GM19043 (cell line): ENCODE data around the gene MEAK7.

Source experiments
- ATAC-seq: cut with Tn5 transposase; IDR thresholded peaks from one replicate; pipeline ENCODE4 v1.9.1; 2021; ENCODE audit warnings: low read depth; ENCODE audit not compliant: unreplicated experiment

Gene MEAK7

DNA sequence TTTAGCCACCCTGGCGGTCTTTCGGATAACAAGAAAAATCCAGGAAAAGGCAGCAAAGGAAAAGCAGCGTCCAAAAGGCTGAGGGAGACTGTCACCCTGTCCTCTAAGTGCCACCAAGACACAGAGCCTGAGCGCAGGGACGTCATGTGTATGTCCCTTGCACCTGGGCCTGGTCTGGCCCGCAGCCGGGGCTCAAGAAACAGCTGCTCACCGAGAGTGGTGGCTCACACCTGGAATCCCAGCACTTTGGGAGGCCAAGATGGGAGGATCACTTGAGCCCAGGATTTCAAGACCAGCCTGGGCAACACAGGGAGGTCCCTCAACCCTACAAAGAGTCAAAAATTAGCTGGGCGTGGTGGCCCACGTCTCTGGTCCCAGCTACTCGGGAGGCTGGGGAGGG, 9.2 kb upstream of the MEAK7 start:
- ATAC-seq: no peak

DNA sequence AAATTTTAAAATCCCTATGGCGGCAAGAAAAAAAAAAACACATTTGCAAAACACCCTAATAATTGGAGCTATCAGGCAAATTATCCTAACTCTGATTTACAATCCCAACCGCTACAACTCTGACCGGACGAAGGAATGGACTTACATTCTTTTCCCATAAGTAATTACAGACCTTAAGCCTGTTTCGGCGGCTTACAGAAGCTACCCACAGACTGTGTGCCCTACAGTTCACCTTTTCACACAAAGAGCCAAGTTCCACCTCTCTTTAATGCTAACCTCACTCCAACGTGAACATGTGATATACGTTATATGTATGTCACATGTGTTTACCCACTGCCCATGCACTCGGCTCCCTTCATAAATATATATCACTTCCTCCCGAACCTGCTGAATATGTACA, 8.7 kb upstream of the MEAK7 start:
- no peak for ATAC-seq

DNA sequence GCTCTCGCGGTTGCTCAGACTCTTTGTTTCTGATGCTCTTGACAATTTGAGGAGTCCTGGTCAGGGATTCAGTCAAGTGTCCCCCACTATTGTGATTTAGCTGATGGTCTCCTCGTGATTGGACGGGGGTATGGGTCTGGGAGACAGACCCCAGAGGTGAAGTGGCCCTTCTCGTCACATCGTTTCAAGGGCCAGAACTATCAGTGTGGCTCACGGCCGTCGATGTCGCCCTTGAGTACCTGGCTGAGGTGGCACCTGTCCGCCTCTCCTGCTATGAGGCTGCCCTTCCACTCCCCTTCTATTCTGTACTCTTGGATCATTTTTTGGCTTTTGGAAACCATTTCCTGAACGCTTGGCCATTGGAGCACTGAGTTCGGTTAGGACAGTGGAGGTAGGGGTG, 7.4 kb upstream of the MEAK7 start:
- ATAC-seq: no peak

DNA sequence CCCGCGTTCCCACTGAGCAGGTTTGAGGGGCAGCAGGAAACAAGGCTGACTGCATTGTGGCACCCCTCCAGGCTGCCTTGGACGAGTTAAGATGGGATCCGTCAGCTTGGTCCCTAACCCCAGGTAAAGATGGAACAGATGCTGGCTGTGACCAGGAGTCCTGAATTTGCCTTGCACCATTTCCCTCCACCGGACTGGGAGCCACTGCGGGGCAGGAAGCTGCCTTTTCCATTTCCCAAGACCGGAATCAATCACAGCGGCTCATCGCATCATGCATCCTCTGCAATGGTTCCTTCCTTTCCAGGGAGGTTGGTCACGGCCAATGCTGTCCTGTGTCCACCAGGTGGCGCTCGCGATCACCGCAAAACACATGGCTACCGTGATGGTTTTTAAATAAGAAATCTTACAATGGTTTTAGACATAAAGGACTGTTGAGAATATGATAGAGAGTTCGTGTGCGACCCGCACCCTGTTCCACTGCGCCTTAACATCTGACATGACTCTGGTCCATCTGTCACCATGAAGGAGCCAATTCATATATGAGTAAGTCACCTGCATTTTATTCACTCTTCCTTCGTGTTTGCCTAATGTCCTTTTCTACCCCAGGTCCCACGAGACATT, 6.8 kb upstream of the MEAK7 start:
- ATAC-seq: no peak

DNA sequence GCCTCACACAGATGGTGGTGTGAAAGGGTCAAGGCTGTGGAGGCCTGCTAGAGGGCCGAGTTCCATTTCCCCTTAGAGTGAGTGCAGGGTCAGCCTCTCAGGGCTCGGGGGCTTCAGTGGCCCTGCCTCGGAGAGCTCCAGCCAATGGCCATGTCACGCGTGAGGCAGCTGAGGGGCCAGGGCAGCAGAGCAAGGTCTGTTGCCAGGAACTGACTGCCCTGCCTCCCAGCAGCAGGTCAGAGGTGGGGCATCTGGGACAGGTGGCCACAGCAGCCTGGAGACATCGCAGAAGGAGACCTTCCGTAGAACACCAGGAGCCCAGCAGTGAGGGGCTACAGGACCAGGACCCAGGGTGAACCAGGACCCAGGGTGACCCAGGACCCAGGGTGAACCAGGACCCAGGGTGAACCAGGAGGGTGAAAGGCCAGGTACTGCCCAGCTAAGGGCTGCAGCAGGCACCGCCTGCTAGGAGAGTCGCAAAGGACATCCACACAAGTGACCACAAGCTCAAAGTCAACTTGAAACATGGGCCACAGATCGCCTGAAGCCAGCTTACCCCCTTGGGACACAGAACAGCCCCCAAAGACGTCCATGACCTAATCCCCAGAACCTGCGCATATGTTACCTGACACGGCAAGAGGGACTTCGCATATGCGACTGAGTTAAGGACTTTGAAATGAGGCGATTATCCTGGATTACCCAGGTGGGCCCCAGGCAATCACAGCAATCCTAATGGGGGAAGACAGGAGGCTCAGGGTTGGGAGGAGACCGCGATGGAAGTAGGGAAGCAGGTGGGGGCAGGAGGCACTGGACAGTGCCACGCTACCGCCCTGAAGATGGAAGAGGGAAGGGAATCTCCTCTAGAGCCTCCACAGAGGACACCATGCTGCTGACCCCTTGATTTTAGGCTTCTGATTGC, 4.8 kb upstream of the MEAK7 start:
- no peak for ATAC-seq

DNA sequence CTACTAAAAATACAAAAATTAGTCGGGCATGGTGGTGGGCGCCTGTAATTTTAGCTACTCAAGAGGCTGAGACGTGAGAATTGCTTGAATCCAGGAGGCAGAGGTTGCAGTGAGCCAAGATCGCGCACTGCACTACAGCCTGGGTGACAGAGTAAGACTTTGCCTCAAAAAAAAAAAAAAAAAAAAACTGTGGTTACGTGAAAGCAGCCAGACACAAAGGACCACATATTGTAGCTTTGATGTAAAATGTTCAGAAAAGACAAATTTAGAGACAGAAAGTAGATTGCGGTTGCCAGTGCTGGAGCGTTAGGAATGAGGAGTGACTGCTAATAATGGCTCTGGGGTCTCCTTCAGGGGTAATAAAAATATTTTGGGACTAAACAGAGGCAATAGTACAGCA, 4.0 kb upstream of the MEAK7 start:
- ATAC-seq: no peak

DNA sequence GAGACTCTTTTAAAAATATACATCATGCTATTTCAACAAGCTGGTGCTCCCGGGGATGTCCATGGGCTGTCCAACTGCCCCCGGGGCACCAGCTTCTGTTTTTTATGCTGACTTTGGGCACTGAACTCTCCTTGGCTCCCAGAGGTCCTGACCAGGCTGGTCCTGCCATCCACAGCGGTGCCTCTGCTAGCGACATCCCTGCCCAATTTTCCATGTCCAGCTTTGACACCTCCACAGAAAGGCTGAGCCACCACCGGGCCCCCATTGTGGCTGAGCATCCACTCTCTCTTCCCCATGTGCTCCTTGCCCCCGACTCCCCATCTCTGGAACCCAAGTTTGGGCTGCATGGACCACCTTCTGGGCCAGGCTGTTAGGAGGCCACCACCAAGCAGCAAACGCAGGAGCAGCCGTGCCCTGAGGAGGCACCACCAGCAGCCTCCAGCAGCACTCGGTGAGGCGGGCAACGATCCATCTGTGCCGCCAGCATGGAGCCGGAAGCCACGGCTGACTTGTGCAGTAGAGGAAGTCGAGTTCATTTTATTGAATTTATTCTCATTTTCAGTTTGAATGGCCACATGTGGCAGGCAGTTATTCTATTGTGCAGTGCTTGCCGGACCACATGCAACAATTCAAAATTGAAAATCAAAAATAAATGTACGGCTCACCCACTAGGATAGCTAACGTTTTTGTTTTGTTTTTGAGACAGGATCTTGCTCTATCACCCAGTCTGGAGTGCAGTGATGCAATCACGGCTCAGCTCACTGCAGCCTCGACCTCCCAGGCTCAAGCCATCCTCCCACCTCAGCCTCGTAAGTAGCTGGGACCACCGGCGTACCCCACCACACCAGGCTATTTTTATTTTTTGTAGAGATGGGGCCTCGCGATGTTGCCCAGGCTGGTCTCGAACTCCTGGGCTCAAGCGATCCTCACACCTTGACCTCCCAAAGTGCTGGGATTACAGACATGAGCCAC, 2.8 kb upstream of the MEAK7 start:
- ATAC-seq: no peak

DNA sequence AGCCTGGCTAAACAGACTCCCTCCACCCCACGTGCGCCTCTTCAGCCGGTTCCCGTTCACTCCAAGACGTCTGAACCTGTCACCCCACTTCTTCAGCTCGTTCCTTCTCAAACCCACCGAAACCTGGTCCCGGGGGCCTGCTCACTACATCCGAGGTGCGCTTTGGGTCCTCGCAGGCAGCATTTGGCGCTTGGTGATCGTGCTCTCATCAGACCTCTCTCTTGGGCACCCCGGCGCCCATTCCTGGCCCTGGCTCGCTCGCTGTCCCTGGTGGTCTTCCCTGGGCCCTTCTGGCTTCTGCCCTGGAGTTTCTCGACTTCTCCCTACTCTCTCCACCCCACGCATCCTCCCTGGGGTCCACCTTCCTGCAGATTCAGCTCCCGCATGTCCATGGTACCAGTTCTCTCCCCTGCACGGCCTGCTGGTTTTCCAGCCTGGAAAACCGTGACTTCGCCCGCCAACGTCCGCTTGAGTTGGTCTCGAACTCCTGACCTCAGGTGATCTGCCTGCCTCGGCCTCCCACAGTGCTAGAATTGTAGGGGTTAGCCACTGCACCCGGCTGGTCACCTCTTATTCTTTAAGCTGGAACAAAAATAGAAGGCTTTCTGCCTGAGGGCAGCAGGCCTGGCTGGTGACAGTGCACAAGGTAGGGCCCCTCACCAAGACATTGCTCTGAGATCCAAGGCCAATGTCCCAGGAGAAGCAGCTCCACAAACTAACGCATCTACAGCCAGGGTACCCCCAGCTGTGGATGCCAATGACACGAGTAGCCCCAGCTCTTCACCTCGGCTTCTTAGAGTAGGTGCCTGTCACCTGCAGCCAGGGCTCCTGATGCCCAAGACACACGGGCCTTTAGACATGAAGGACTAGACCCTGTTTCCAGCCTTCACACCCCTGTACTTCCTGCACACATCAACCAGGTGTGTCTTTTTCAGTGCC, 1.1 kb upstream of the MEAK7 start:
- no peak for ATAC-seq

DNA sequence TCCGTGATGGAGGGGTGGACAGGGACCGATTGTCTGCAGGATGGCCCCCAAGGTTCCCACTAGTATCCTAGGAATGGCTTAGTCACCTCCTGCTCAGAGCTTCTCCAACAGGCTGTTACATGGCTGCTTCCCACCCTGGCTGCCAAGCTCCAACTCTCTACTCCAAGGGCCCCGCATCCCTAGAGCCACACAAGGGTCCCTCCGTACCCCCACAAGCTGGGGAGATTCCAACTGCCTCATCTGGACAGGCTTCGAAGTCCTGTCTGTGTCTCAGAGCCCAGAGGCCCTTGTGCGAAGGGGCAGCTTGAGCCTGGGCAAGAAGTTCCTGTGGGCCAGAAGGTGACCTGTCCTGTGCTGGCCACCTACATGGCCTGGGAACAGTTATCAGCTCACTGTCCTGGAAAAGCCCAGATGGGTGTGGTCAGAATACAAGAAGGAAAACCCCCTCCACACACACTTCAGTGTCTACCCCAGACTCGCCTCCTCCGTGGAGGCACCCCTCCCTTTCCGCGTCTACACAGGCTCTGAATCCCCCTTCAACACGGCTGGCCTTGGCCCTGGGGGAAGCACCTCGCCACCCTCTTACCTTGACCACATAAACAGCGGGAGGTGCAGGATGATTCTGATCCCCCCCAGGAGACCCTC, 586 bp downstream of the MEAK7 start:
- no peak for ATAC-seq

DNA sequence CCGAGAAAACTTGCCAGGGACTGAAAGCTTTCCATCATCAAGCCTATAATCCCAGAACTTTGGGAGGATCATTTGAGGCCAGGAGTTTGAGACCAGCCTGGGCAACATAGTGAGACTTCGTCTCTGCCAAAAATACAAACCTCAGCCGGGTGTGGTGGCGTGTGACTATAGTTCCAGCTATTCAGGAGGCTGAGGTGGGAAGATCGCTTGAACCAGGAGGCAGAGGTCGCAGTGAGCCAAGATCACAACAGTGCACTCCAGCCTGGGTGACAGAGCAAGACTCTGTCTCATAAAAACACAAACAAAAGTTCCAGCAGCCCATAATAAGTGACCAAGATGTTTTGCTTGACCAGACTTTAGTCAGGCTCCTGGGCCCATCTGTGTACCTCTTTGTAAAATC, 1.9 kb downstream of the MEAK7 start:
- ATAC-seq: no peak

DNA sequence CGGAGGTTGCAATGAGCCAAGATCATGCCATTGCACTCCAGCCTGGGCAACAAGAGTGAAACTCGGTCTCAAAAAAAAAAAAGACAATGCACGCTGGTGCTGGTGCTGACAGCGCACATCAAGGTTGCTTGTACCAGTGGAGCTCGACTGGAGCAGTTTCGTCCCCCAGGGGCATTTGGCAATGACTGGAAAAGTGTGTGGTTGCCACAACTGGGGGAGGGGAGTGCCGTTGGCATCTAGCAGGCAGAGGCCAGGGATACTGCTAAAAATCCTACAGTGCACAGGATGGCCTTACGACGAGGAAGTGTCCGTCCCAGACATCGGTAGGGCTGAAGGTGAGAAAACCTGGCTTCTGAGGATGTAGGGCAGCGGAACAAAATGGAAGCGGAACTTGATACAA, 2.4 kb downstream of the MEAK7 start:
- ATAC-seq: no peak

DNA sequence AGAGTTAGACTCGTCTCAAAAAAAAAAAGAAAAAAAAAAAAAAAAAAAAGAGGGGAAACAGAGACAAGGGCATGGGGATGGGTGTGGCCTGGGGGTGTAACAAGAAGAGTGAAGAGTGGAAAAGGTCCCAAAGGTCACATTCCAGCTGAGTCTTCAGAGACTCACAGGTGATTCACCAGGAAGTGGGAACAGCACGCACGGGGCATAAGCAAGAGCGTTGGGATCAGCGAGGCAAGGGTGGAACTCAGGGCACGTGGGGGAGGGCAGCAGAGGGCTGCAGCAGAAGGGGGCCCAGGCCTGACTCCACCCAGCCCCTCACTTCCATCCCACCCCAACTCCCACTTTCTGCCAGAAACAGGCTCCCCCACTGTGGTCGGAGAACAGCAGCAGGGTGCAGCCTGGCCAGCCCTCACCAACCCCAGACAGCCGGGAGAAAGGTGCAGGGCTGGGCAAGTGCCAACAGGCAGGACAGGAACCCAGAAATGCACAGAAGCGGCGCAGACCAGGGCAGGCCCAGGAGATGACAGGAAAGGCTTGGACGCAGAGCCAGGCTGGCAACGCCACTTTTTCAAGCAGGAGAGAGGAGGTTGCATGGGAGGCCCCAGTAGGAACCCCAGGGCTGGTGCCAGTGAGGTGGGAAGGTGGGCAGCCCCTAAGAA, 3.3 kb downstream of the MEAK7 start:
- no peak for ATAC-seq

DNA sequence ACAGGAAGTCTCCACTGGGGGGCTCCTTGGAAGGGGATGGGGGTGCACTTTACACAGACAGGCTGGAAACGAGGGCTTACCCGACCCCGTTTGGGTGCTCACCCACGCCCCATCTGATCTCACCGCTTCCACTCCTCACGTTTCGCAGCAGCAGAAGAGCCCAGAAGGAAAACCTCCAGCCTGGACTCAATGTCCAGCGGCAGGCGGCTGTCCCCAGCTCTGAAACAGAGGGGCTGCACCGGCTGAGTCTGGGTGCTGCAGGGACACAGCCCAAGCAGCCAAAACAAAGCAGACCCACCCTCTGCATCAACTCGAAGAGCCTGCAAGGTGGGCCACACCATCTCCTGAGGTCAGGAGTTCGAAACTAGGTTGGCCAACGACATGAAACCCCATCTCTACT, 3.9 kb downstream of the MEAK7 start:
- ATAC-seq: no peak

DNA sequence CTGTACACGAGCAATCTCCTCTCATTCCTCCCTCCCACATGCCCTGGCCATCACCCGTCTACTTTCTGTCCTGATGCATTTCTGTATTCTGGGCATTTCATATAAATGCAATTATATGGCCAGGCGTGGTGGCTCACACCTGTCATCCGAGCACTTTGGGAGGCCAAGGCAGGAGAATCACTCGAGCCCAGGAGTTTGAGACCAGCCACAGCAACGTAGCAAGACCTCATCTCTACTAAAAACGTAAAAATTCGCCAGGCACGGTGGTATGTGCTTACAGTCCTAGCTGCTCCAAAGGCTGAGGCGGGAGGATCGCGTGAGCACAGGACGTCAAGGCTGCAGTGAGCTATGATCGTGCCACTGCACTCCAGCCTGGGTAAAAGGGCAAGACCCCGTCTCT, 4.8 kb downstream of the MEAK7 start:
- no peak for ATAC-seq

DNA sequence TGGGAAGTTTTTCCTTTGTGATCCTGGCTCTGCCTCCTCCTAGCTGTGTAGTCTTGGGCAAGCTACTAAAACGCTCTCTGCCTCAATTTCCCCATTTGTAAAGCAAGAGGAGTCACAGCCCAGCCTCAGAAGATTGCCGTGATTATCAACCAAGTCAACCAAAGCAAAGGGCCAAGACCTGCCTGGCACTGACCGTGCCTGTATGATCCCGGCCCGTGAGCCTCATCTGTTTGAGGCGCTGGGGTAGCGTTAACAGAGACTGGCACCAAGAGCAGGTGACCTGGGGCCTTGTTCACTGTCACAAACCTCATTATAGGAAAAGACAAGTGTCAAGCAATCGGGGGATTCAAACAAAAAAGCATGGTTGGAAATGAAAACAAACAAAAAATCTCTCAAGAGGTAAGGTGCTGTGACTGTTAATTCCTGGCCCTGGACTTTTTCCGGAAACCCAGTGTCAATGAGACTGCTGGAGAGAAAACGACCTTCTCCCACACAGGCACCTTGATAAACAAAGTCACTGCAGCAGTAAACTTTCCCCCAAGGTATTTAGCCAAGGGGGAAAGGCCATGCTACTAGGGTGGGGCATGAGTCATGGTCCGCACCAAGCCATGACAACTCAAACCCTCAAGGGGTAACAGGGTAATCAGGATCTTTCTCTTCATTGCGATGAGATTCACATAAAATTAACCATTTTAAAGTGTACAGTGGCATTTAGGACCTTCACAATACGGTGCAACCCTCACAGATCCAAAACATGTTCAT, 5.4 kb downstream of the MEAK7 start:
- no peak for ATAC-seq

DNA sequence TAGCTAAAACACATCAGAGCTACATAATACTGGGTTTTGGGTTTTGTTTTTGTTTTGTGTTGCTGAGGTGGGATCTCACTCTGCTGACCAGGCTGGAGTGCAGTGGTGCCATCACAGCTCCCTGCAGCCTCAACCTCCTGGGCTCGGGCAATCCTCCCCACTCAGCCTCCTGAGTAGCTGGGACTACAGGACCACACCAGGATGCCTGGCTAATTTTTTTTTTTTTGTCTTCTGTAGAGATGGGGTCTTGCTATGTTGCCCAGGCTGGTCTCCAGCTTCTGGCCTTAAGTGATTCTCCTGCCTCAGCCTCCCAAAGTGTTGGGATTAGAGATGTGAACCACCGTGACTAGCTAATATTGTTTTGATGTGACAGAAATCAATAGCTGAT, 6.2 kb downstream of the MEAK7 start:
- ATAC-seq: no peak

DNA sequence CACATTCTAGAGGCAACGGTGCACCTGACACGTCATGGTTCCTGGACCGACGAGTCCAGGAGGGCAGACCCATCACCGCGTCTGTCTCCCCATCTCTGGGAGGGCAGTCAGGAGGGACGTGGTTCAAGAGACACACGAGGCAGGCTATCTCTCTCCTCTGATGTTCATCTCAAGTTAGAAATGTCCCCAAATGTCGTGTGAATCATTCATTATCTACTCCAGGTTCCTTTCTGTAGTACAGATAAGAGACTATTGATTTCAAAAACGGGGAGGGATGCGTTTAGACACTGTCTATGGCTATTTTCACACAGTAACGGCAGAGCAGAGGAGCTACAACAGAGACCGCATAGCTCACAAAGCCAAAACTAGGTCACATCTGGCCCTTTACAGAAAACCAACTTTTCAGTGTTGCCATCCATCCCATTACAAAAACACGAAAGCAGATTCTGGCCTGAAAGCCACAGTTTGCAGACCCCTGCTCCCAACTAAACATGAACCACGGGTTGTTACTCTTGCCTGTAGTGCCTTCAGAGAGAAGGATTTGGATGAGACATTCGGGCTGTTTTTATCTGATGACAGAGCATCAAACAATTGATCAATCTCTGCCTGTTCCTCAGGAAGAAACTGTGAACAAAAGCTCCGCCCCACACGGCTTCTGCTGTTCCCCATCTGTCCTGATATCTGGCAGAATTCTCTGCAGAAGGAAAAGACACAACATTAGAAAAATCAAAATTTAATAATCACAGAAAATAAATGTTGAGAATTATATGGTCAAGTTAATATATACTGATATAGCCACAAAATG, 6.8 kb downstream of the MEAK7 start:
- no peak for ATAC-seq

DNA sequence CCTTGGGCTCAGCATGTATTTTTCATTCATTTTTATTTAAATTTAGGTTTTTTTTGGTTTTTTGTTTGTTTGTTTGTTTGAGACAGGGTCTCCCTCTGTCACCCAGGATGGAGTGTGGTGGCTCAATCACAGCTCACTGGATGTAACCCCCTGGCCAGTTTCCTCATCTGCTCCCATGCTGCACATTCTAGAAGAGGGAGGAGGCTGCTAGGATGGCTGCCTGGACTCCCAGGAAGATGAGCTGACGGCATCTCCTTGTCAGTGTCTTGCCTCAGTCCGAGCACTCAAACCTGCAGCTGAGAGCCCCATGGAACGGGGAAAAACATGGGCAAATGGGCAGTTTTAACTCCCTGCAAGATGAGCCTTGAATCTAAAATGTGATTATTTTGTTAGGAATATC, 7.5 kb downstream of the MEAK7 start:
- no peak for ATAC-seq
